ENCODE results near the gene PLPP7.

- no peak for TF ChIP-seq EZH2 (IDR thresholded peaks at IDR 0.05; ENCODE audit: insufficient read depth, low read length)
- no peak for TF ChIP-seq CTCF (IDR thresholded peaks at IDR 0.05; ENCODE audit: insufficient read depth, low read depth, low read length)
These were observed 10.8 kb upstream of the PLPP7 start for GRCh38 chr9:131278702-131279111.

Measured in astrocyte (in vitro differentiated cells and primary cell).